Type B pancreatic cell (in vitro differentiated cells): ENCODE measurements around the gene PRKX. TPM values are rescaled to one million over a fixed set of nuclear protein-coding genes. Genes with fewer than 3 reads are reported as not detected.
"Not testable (repeated sequence)": the region's sequence is repeated elsewhere in the genome, so short reads cannot be mapped to it uniquely, and the experiment has no call there.

Source experiments
- DNase-seq: peaks from one replicate; pipeline ENCODE4 v3.0.0; 2021; ENCODE audit warnings: mixed read lengths; ENCODE audit not compliant: unreplicated experiment; ENCODE audit errors: extremely low spot score
- H3K27ac Mint-ChIP-seq: 2 replicates; pipeline ENCODE4 v1.8.0; 2021; ENCODE audit warnings: mild to moderate bottlenecking, mixed read lengths
- H3K27me3 Mint-ChIP-seq: 2 replicates; pipeline ENCODE4 v1.8.0; 2021; ENCODE audit warnings: mixed read lengths
- H3K36me3 Mint-ChIP-seq: 2 replicates; pipeline ENCODE4 v1.8.0; 2021; ENCODE audit warnings: mixed read lengths
- H3K4me1 Mint-ChIP-seq: one replicate; pipeline ENCODE4 v1.8.0; 2021; ENCODE audit warnings: mixed read lengths; ENCODE audit not compliant: unreplicated experiment
- H3K4me3 Mint-ChIP-seq: 2 replicates; pipeline ENCODE4 v1.8.0; 2021; ENCODE audit warnings: mild to moderate bottlenecking, mixed read lengths
- H3K9me3 Mint-ChIP-seq: 2 replicates; pipeline ENCODE4 v1.8.0; 2021; ENCODE audit warnings: mixed read lengths
- total RNA-seq: library from RNA; stranded (reverse); gene quantifications from 2 replicates; pipeline ENCODE4 v1.2.1, GENCODE V29; 2021; ENCODE audit warnings: low replicate concordance
- TF ChIP-seq, protein P1 (sequence below): fragments of 200-600 bp; sonication (generic); conservative IDR thresholded peaks from 2 replicates; pipeline ENCODE4 v1.5.0; 2021; ENCODE audit warnings: antibody characterized with exemption, mild to moderate bottlenecking

PRKX gene
- total RNA-seq, 1 donor from 2014 or later: 78.9 TPM

DNA sequence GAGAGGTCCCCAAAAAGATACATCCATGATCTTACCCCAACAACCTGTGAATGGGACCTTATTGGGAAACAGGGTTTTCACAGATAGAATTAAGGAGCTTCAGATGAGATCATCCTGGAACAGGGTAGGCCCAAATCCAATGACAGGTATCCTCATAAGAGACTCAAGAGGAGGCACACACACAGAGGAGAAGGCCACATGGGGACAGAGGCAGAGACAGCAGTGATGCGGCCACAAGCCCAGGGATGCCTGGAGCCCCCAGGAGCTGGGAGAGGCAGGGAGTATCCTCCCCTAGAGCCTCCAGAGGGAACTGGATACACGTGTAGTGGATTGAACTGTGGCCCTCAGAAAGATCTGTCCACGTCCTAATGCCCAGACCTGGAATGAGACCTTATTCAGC is 82.3 kb downstream of the PRKX start:
- H3K4me3 Mint-ChIP-seq: no peak overlapping the region
- peaks cover 43% of the 10 kb centered on the region for H3K36me3 Mint-ChIP-seq
- H3K4me1 Mint-ChIP-seq: no peaks in the 10 kb centered on the region
- TF ChIP-seq, protein P1, sequence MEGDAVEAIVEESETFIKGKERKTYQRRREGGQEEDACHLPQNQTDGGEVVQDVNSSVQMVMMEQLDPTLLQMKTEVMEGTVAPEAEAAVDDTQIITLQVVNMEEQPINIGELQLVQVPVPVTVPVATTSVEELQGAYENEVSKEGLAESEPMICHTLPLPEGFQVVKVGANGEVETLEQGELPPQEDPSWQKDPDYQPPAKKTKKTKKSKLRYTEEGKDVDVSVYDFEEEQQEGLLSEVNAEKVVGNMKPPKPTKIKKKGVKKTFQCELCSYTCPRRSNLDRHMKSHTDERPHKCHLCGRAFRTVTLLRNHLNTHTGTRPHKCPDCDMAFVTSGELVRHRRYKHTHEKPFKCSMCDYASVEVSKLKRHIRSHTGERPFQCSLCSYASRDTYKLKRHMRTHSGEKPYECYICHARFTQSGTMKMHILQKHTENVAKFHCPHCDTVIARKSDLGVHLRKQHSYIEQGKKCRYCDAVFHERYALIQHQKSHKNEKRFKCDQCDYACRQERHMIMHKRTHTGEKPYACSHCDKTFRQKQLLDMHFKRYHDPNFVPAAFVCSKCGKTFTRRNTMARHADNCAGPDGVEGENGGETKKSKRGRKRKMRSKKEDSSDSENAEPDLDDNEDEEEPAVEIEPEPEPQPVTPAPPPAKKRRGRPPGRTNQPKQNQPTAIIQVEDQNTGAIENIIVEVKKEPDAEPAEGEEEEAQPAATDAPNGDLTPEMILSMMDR: no peak
- no peaks in the 10 kb centered on the region for H3K27me3 Mint-ChIP-seq
- no peak overlapping the region for H3K27ac Mint-ChIP-seq
- no peaks in the 10 kb centered on the region for H3K9me3 Mint-ChIP-seq
- DNase-seq: no peak

DNA sequence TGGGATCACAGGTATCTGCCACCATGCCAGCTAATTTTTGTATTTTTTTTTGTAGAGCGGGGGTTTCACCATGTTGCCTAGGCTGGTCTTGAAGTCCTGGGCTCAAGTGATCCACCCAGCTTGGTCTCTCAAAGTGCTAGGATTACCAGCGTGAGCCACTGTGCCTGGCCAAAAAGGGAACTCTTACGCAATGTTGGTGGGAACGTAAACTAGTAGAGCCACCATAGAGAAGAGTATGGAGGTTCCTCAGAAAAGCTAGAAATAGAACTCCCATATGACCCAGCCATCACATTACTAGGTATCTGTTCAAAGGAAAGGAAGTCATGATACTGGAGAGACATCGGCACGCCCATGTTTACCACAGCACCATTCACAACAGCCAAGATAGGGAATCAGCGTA is 85.9 kb downstream of the PRKX start:
- Mint-ChIP-seq H3K9me3 (peaks cover 3% of the 10 kb centered on the region), H3K27me3 (no peaks in the 10 kb centered on the region), H3K4me3 (no peak overlapping the region), H3K36me3 (peaks cover 53% of the 10 kb centered on the region), H3K27ac (no peak overlapping the region), H3K4me1 (no peaks in the 10 kb centered on the region)
- no peak for DNase-seq
- TF ChIP-seq, protein P1: no peak

DNA sequence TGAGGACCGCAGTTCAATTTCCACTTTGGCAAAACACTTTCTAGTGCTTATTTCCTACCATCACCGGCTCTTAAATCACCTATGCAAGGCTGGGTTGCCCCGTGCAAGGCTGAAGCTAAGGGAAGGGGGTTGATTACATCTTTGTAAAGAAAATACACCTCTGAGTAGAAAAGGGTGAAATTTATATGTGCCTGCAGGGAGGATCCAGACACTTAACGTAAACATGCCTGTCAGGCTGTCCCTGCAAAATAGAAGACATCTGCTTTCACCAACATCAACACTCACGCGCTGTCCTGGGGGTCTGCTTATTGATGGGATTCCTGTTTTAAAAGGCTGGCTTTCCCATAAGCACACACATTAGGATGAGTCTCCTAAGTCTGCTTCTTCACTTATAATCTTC is 92.0 kb downstream of the PRKX start:
- H3K36me3 Mint-ChIP-seq: peaks cover 55% of the 10 kb centered on the region
- no peak overlapping the region for H3K27ac Mint-ChIP-seq
- H3K4me1 Mint-ChIP-seq: peaks cover 8% of the 10 kb centered on the region
- no peaks in the 10 kb centered on the region for H3K27me3 Mint-ChIP-seq
- DNase-seq: no peak
- TF ChIP-seq, protein P1: no peak
- peaks cover 3% of the 10 kb centered on the region for H3K9me3 Mint-ChIP-seq
- no peak overlapping the region for H3K4me3 Mint-ChIP-seq

- not testable (repeated sequence) for H3K27me3 Mint-ChIP-seq, H3K4me1 Mint-ChIP-seq, DNase-seq, H3K4me3 Mint-ChIP-seq, H3K27ac Mint-ChIP-seq, H3K9me3 Mint-ChIP-seq
- H3K36me3 Mint-ChIP-seq: peaks cover 54% of the 10 kb centered on the region
These were observed 101.7 kb downstream of the PRKX start for GRCh38 chrX:3611744-3612143.

GRCh38 chrX:3609810-3610209 is 103.6 kb downstream of the PRKX start:
- no peak overlapping the region for H3K4me3 Mint-ChIP-seq
- H3K36me3 Mint-ChIP-seq: peaks cover 49% of the 10 kb centered on the region
- TF ChIP-seq, protein P1: no peak

GRCh38 chrX:3603026-3603661 is 110.3 kb downstream of the PRKX start:
- H3K4me3 Mint-ChIP-seq: no peak overlapping the region
- DNase-seq: no peak
- H3K36me3 Mint-ChIP-seq: peaks cover 29% of the 10 kb centered on the region
- peaks cover 30% of the 10 kb centered on the region for H3K4me1 Mint-ChIP-seq
- TF ChIP-seq, protein P1: no peak
- H3K27ac Mint-ChIP-seq: no peak overlapping the region
- no peaks in the 10 kb centered on the region for H3K9me3 Mint-ChIP-seq
- H3K27me3 Mint-ChIP-seq: no peaks in the 10 kb centered on the region

More at GRCh38 chrX:3609810-3610209, 103.6 kb downstream of the PRKX start:
- Mint-ChIP-seq H3K27me3 (no peaks in the 10 kb centered on the region), H3K4me1 (no peaks in the 10 kb centered on the region), H3K27ac (no peak overlapping the region), H3K9me3 (no peaks in the 10 kb centered on the region)
- DNase-seq: no peak
